ENCODE measurements around the gene EIF5A. TPM values are rescaled to one million over a fixed set of nuclear protein-coding genes. Genes with fewer than 3 reads are reported as not detected.

The EIF5A gene
- total RNA-seq, 4 donors from 2014 or later: 145 to 214 (median 204) TPM

DNA sequence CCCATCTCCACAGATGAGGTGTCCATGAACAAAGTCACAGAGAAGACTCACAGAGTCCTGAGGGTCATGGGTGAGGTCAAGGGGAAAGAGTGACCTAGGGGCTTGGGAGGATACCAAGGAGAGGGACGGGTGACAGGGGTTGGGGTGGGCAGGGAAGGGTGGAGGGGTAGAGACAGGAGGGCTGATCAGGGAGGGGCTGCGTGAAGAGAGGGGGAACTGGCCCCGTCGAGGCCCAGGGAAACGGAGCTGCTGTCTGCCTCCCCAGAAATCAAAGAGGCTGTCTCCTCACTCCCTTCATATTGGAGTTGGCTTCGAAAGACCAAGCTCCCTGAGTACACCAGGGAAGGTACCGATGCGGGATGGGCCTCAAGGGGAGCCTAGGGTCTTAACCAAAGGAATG lies 48.1 kb downstream of the EIF5A start:
- H3K27me3 ChIP-seq: no peaks in the 10 kb centered on the region
- H3K36me3 ChIP-seq: no peaks in the 10 kb centered on the region
- H3K4me1 ChIP-seq: peaks cover 15 to 52% (median 49%) of the 10 kb centered on the region in 4 donors
- peak overlapping the region in 3 of 4 donors; percentile 33 to 75 (median 45) for H3K27ac ChIP-seq (replicated peaks in 1 of 4)
- no peaks in the 10 kb centered on the region for H3K9me3 ChIP-seq
- no peak for TF ChIP-seq POLR2A (IDR thresholded peaks at IDR 0.05; ENCODE audit: low read depth)
- TF ChIP-seq, protein P1, sequence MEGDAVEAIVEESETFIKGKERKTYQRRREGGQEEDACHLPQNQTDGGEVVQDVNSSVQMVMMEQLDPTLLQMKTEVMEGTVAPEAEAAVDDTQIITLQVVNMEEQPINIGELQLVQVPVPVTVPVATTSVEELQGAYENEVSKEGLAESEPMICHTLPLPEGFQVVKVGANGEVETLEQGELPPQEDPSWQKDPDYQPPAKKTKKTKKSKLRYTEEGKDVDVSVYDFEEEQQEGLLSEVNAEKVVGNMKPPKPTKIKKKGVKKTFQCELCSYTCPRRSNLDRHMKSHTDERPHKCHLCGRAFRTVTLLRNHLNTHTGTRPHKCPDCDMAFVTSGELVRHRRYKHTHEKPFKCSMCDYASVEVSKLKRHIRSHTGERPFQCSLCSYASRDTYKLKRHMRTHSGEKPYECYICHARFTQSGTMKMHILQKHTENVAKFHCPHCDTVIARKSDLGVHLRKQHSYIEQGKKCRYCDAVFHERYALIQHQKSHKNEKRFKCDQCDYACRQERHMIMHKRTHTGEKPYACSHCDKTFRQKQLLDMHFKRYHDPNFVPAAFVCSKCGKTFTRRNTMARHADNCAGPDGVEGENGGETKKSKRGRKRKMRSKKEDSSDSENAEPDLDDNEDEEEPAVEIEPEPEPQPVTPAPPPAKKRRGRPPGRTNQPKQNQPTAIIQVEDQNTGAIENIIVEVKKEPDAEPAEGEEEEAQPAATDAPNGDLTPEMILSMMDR (IDR thresholded peaks at IDR 0.05): no peak
- no peak for DNase-seq (ENCODE audit: extremely low spot score)
- intact Hi-C loops (cut with DNase I): loop anchor here (2.0 kb wide), 1 partner anchor 205 kb away; the partner anchor contains the start of gene SENP3
- 78% methylated on average over 8 of the region's 8 CpGs for WGBS
- H3K4me3 ChIP-seq: peak overlapping the region in 1 of 4 donors; percentile 23

DNA sequence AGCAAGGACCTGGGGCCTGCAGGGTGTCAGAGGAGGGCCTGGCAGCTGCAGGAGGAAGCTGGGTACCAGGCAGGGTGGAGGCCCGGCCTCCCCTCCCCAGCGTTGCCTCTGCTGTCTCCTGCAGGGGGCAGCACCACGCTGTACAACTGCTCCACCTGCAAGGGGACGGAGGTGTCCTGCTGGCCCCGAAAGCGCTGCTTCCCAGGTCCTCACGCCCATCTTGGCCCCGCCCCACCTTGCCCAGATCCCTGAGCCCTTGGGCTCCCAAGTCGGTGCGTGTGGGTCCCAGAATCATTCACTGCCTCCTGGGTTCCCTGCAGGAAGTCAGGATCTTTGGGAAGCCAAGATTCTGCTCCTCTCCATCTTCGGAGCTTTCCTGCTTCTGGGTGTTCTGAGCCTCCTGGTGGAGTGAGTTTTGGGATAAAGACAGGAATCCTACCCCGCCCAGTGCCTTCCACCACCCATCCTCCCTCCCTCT lies 48.7 kb downstream of the EIF5A start:
- Histone ChIP-seq H3K27ac (replicated peaks in 1 of 4) (peak overlapping the region; percentile 11 to 75 (median 39)), H3K36me3 (no peaks in the 10 kb centered on the region), H3K4me3 (peak overlapping the region in 2 of 4 donors; percentile 13 to 23), H3K4me1 (peaks cover 15 to 47% (median 44%) of the 10 kb centered on the region in 4 donors), H3K9me3 (no peaks in the 10 kb centered on the region), H3K27me3 (no peaks in the 10 kb centered on the region)
- intact Hi-C loops (cut with DNase I): loop anchor here (2.0 kb wide), 1 partner anchor 81 kb away; no protein-coding TSS in a partner anchor
- WGBS: 57% methylated on average over 2 of the region's 12 CpGs
- DNase-seq (ENCODE audit: extremely low spot score): no peak
- TF ChIP-seq POLR2AphosphoS5 (IDR thresholded peaks at IDR 0.05): peak in 1 of 2 donors; percentile 74
- no peak for TF ChIP-seq EP300 (IDR thresholded peaks at IDR 0.05)
- TF ChIP-seq, protein P1 (IDR thresholded peaks at IDR 0.05): peak; percentile 83 to 93 (median 89)
- no peak for TF ChIP-seq POLR2A (IDR thresholded peaks at IDR 0.05; ENCODE audit: low read depth)

DNA sequence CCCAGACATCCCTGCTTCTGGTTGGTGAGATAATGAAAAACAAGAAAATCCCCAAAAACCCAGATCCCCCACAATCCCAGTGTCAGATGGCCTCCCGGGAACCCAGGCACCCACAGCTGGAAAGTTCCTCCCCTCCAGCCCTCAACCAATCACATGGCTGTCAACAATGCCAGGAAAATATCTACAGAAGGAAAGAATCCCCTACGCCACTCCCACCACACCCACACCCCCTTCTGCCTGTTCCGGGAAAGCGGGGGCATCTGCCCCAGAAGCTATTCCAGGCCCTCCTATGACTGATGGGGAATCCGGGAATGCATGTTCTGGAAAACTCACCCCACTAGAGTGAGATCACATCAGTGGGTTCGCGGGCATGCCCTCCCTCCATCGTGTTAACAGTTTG lies 49.3 kb downstream of the EIF5A start:
- no peak for DNase-seq (ENCODE audit: extremely low spot score)
- H3K36me3 ChIP-seq: no peaks in the 10 kb centered on the region
- peaks cover 15 to 44% (median 43%) of the 10 kb centered on the region in 4 donors for H3K4me1 ChIP-seq
- 62% methylated on average over 8 of the region's 8 CpGs for WGBS
- H3K27ac ChIP-seq (replicated peaks in 1 of 4): peak overlapping the region; percentile 11 to 75 (median 36)
- intact Hi-C loops (cut with DNase I): loop anchor here (2.0 kb wide), 1 partner anchor 80 kb away; no protein-coding TSS in a partner anchor
- TF ChIP-seq POLR2AphosphoS5 (IDR thresholded peaks at IDR 0.05) (peak in 1 of 2 donors; percentile 24), EP300 (IDR thresholded peaks at IDR 0.05) (no peak)
- H3K27me3 ChIP-seq: no peaks in the 10 kb centered on the region
- no peaks in the 10 kb centered on the region for H3K9me3 ChIP-seq
- peak overlapping the region in 2 of 4 donors; percentile 13 to 23 for H3K4me3 ChIP-seq

DNA sequence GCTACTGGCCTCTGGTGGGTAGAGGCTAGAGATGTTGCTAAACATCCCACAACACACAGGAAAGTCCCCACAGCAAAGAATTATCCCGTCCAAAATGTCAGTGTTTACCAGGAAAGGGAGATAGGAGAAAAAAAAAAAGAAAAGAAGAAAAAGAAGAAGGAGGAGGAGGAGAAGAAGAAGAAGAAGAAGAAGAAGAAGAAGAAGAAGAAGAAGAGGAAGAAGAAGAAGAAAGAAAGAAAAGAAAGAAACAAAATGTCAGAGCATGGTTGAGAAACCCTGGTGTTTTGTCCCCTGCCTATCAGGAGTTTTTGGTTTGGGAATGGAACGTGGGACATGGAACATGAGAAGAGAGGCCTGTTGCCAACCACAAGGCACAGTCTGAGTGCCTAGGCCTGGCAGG lies 50.0 kb downstream of the EIF5A start:
- no peak for DNase-seq (ENCODE audit: extremely low spot score)
- TF ChIP-seq POLR2AphosphoS5 (IDR thresholded peaks at IDR 0.05): no peak
- TF ChIP-seq, protein P1 (IDR thresholded peaks at IDR 0.05): no peak
- no peak for TF ChIP-seq EP300 (IDR thresholded peaks at IDR 0.05)
- WGBS: 76% methylated on average over 2 of the region's 2 CpGs
- Histone ChIP-seq H3K36me3 (no peaks in the 10 kb centered on the region), H3K27ac (replicated peaks in 1 of 4) (peak overlapping the region in 3 of 4 donors; percentile 11 to 59 (median 19)), H3K4me1 (peaks cover 14 to 42% (median 40%) of the 10 kb centered on the region in 4 donors), H3K27me3 (no peaks in the 10 kb centered on the region), H3K4me3 (no peak overlapping the region), H3K9me3 (no peaks in the 10 kb centered on the region)
- intact Hi-C loops (cut with DNase I): loop anchor here (2.0 kb wide), 1 partner anchor 79 kb away; no protein-coding TSS in a partner anchor

DNA sequence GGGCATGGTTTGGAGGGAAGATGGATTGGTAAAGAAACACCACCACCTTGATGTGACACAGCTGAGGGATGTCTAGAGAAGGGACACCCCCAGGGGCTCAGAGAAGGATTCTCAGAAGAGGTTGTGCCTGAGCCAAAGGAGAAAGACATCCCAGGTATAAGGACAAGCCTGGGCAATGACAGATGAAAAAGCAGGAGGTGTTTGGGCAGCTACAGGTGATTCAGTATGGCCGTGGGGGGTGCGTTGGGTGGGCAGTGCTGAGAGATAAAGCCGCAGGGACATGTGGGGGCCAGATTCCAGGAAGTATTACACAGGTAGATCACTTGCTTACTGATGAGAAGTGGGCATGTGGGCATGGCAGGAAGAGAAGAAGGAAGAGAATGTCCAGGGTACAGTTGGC lies 54.5 kb downstream of the EIF5A start:
- no peak for DNase-seq (ENCODE audit: extremely low spot score)
- Histone ChIP-seq H3K9me3 (no peaks in the 10 kb centered on the region), H3K27me3 (no peaks in the 10 kb centered on the region), H3K4me1 (no peaks in the 10 kb centered on the region), H3K27ac (replicated peaks in 1 of 4) (no peak overlapping the region), H3K4me3 (no peak overlapping the region), H3K36me3 (no peaks in the 10 kb centered on the region)
- intact Hi-C loops (cut with DNase I): no loop called here
- 69% methylated on average over 3 of the region's 3 CpGs for WGBS
- TF ChIP-seq EP300 (IDR thresholded peaks at IDR 0.05): no peak
- TF ChIP-seq, protein P1 (IDR thresholded peaks at IDR 0.05): no peak
- no peak for TF ChIP-seq POLR2A (IDR thresholded peaks at IDR 0.05; ENCODE audit: low read depth)
- TF ChIP-seq POLR2AphosphoS5 (IDR thresholded peaks at IDR 0.05): no peak

Small RNA genes within 50 kb of the gene (small RNA-seq; reads per million reads assigned to genes)
- gene AC026954.2 (0 reads per million in 3 donors), gene RF00019 (0 reads per million in 3 donors)

Other genes starting within 250 kb of the EIF5A start
- gene CLEC10A, start 227.4 kb upstream of the EIF5A start, total RNA-seq: 10 to 100 TPM in 3 of 4 donors, 1 to 10 TPM in 1; 3.0 to 14.0 (median 13.1) TPM
- 1 to 10 TPM in 1 of 4 donors, under 1 TPM in 2, not detected in 1; 0.32 to 1.5 (median 0.42) TPM for gene ASGR2, start 192.8 kb upstream of the EIF5A start, total RNA-seq
- 1 to 10 TPM in 1 of 4 donors, under 1 TPM in 1, not detected in 2; 0.52 to 2.5 TPM for gene ASGR1, start 128.3 kb upstream of the EIF5A start, total RNA-seq
- gene DLG4, start 87.8 kb upstream of the EIF5A start, total RNA-seq: 10 to 100 TPM; 12.3 to 21.4 (median 16.5) TPM
- 100 to 1,000 TPM; 250 to 662 (median 544) TPM for gene ACADVL, start 87.7 kb upstream of the EIF5A start, total RNA-seq
- gene DVL2, start 73.1 kb upstream of the EIF5A start, total RNA-seq: 10 to 100 TPM; 34.5 to 55.5 (median 43.7) TPM
- gene PHF23, start 68.2 kb upstream of the EIF5A start, total RNA-seq: 10 to 100 TPM; 21.6 to 38.1 (median 24.8) TPM
- 100 to 1,000 TPM; 360 to 524 (median 408) TPM for gene GABARAP, start 65.2 kb upstream of the EIF5A start, total RNA-seq
- gene CTDNEP1, start 55.9 kb upstream of the EIF5A start, total RNA-seq: 10 to 100 TPM; 41.5 to 66.5 (median 46.6) TPM
- gene ELP5, start 55.4 kb upstream of the EIF5A start, total RNA-seq: 10 to 100 TPM; 24.9 to 33.3 (median 27.8) TPM
- gene CLDN7, start 45.1 kb upstream of the EIF5A start, total RNA-seq: 1 to 10 TPM; 1.7 to 3.4 (median 2.1) TPM
- gene SLC2A4, start 25.9 kb upstream of the EIF5A start, total RNA-seq: 100 to 1,000 TPM; 144 to 197 (median 157) TPM
- gene YBX2, start 13.0 kb upstream of the EIF5A start, total RNA-seq: 1 to 10 TPM; 3.6 to 8.7 (median 4.4) TPM
- 100 to 1,000 TPM in 1 of 4 donors, 10 to 100 TPM in 3; 89.6 to 112 (median 90.2) TPM for gene GPS2, start 7.7 kb downstream of the EIF5A start, total RNA-seq
- gene NEURL4, start 21.7 kb downstream of the EIF5A start, total RNA-seq: 10 to 100 TPM; 13.9 to 27.0 (median 20.6) TPM
- gene ACAP1, start 28.9 kb downstream of the EIF5A start, total RNA-seq: 10 to 100 TPM in 1 of 4 donors, 1 to 10 TPM in 3; 2.1 to 11.4 (median 4.6) TPM
- 10 to 100 TPM in 2 of 4 donors, 1 to 10 TPM in 2; 9.1 to 18.2 (median 13.3) TPM for gene KCTD11, start 44.5 kb downstream of the EIF5A start, total RNA-seq
- gene TMEM95, start 47.5 kb downstream of the EIF5A start, total RNA-seq: under 1 TPM in 1 of 4 donors, not detected in 3; 0.42 TPM
- gene TNK1, start 73.5 kb downstream of the EIF5A start, total RNA-seq: 1 to 10 TPM; 2.9 to 7.5 (median 5.6) TPM
- 10 to 100 TPM; 17.7 to 39.9 (median 24.3) TPM for gene PLSCR3, start 86.9 kb downstream of the EIF5A start, total RNA-seq
- gene TMEM256, start 96.5 kb downstream of the EIF5A start, total RNA-seq: 100 to 1,000 TPM in 1 of 4 donors, 10 to 100 TPM in 3; 59.6 to 121 (median 74.7) TPM
- 10 to 100 TPM; 12.0 to 30.2 (median 19.0) TPM for gene NLGN2, start 100.2 kb downstream of the EIF5A start, total RNA-seq
- gene SPEM1, start 112.7 kb downstream of the EIF5A start, total RNA-seq: not detected
- gene SPEM2, start 118.0 kb downstream of the EIF5A start, total RNA-seq: not detected
- gene SPEM3, start 121.2 kb downstream of the EIF5A start, total RNA-seq: not detected
- 1 to 10 TPM; 1.2 to 6.1 (median 3.5) TPM for gene TMEM102, start 127.8 kb downstream of the EIF5A start, total RNA-seq
- gene FGF11, start 131.9 kb downstream of the EIF5A start, total RNA-seq: 1 to 10 TPM in 2 of 4 donors, under 1 TPM in 1, not detected in 1; 0.50 to 1.9 (median 1.3) TPM
- 10 to 100 TPM in 1 of 4 donors, 1 to 10 TPM in 3; 5.0 to 12.8 (median 8.1) TPM for gene CHRNB1, start 137.4 kb downstream of the EIF5A start, total RNA-seq
- 100 to 1,000 TPM in 2 of 4 donors, 10 to 100 TPM in 2; 57.5 to 113 (median 87.7) TPM for gene ZBTB4, start 172.0 kb downstream of the EIF5A start, total RNA-seq
- not detected for gene SLC35G6, start 173.8 kb downstream of the EIF5A start, total RNA-seq
- 10 to 100 TPM; 29.5 to 66.4 (median 46.9) TPM for gene POLR2A, start 176.7 kb downstream of the EIF5A start, total RNA-seq
- gene TNFSF12, start 241.4 kb downstream of the EIF5A start, total RNA-seq: 100 to 1,000 TPM; 102 to 136 (median 122) TPM